AG10803 (cell line): ENCODE measurements around the gene ODC1.

ENCODE experiments used
- DNase-seq: peaks from one replicate; pipeline ENCODE4 v3.0.0; 2010; ENCODE audit warnings: low read depth
- H3K4me3 ChIP-seq: 2 replicates; pipeline ENCODE4 v1.5.1; 2011; ENCODE audit warnings: mild to moderate bottlenecking, low read length, control low read depth
- CTCF ChIP-seq: conservative IDR thresholded peaks from 2 replicates; pipeline ENCODE4 v1.5.1; 2011; ENCODE audit warnings: mild to moderate bottlenecking, low read length, control low read depth, inconsistent platforms

Gene ODC1

DNA sequence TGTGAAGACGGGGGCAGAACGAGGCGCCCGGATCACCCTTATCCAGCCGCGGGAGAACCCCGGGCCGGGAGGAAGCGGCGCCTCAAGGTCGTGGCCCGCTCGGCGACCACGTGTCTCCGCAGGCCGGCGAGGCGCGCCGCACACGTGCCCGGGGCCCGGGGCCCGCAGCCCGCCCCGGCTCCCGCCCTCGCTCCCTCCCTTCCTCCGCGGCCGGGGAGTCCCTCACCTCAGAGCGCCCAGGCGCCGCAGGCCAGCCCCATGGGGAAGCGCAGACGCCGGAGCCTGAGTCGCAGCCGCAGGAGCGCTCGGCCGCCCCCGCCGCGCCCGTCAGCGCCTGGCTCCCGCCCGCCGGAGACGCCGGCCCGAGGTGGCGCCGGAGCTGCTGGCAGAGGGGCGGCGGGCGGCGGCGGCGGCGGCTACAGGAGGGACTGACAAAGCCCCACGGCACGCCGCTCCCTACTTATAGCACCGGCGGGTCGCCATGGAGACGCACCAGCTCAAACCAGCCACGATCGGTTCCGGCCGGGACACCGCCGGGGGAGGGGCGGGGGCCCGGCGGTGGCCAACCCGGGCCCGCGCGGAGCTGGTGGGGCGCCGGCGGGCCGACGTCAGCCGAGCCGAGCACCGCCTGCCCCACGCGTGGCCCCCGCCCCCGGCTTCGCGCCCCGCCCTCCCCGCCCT lies at the start of gene ODC1:
ODC1 (minus strand) TSS at position 433 of the 681 bp plus-strand sequence. CDS start 3,295 bp downstream, outside the sequence.
- no peak for TF ChIP-seq CTCF
- H3K4me3 ChIP-seq: peak within 1 kb of the TSS; percentile 80
- DNase-seq: peak; percentile 92

GRCh38 chr2:10497797-10498251 lies 49.7 kb upstream of the ODC1 start:
- H3K4me3 ChIP-seq: no peak overlapping the region
- peak; percentile 79 for DNase-seq
- TF ChIP-seq CTCF: no peak

GRCh38 chr2:10495988-10496313 lies 47.8 kb upstream of the ODC1 start:
- TF ChIP-seq CTCF: no peak
- DNase-seq: no peak
- H3K4me3 ChIP-seq: no peak overlapping the region

DNA sequence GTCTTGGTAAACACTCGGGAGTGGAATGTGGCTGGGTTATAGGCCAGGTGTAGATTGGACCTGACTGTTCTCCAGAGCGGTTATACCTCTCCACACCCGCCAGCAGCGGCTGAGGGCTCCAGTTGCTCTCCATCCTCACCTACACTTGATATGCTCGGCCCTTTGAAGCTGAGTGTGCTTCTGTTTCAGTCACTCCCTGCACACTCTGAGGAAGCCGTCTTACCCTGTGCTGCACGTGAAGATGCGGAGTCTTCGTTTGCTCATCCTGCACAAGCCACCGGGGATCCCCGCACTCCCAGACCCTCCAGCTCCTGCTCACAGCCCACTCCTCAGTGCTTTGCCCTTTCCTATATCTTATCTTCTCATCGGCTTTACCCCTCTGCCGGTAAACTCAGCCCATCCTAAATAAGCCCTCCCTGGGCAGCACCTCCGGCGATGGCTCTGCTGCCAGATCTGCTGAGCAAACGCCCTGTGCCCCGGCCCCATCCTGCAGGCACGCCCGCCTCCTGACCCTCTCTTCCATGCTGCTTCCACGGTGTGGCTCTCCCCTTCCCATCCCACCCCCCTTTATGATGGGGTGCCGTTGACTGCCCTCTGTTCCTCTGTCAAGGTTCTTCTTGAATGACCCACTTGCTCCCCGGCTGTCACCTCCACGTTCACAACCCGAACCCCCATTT lies 47.3 kb upstream of the ODC1 start:
- no peak overlapping the region for H3K4me3 ChIP-seq
- no peak for DNase-seq
- TF ChIP-seq CTCF: no peak

DNA sequence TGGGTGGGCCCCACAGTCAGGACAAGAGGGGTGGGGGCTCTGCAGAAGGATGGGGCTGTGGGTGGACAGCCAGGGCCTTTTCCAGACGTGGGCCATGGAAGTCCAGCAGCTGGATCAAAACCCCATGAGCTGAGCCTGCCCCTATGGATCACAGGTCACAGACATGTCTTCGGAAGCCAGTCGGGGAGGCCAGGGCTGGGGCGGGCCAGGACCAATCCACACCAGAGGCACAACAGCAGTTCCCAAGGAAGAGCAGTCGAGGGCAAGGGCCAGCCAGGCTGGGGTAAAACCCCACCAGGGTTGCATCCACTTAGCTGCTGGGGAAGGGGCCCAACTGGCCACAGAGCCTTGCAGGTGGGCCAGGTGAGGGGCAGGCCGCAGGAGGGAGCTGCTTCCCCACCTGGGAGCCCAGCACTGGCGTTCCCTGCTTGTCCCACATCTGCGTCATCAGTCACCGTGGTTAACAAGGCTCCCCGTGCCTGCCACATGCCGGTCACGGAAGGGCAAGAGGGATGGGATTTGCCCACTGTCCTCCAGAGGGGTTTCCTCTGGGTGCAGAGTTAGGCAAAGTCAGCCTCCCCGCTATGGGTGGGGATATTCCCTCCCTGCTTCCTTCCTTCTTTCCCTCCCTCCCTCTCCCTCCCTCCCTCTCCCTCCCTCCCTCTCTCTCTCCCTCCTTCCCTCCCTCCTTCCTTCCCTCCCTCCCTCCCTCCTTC lies 46.4 kb upstream of the ODC1 start:
- DNase-seq: no peak
- no peak overlapping the region for H3K4me3 ChIP-seq
- TF ChIP-seq CTCF: no peak

DNA sequence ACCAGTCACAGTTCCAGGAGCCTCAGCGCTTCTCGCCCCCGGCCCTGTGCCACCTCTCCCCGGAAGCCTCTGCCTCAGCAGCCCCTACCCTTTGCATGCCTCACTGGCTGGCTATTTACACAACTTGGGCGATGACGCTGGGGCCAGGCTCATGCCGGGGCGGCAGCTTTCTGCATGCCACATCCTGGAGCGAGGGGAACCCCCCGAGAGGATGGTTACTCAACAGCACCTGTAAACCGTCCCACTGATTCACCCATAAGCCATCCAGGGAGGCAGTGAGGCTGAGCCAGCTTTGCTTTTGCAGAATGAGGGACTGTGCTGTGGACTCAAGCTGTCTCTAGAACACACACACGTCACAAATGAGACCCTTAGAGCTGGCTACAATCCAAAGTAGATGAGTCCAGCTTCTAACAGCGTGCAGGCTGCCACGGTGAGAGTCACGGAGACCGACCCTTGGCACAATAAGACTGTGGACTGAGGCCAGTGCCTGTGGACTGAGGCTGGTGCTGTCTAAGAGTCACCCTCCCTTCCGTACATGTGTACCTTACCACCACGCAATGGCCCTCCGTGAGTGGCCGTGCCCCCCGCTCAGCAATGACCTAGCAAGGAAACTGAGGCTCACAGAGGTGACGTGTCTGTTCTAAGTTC lies 45.6 kb upstream of the ODC1 start:
- no peak overlapping the region for H3K4me3 ChIP-seq
- no peak for TF ChIP-seq CTCF
- DNase-seq: peak; percentile 49
